Adrenal gland (tissue), 5 donors: ENCODE data around the gene MRRF.

Source experiments
- POLR2A ChIP-seq, 2 donors: fragments of 450-650 bp; IDR thresholded peaks; one replicate each; pipeline ENCODE4 v1.6.1; 2017; ENCODE audit warnings: antibody characterized with exemption in 2 of 2, mild to moderate bottlenecking in 2 of 2, moderate library complexity in 1 of 2
- TF ChIP-seq, protein P1 (sequence below), 6 experiments: fragments of 450-650 bp in 4 of 6; fragments of 200-600 bp in 2 of 6; sonication (generic) in 1 of 6; IDR thresholded peaks; 1 replicate in 5 of 6; 2 replicates in 1 of 6; pipeline versions ENCODE4 v1.5.1 to v1.8.0; 2016 to 2021; ENCODE audit warnings: antibody characterized with exemption in 6 of 6, mild to moderate bottlenecking in 2 of 6, moderate library complexity in 1 of 6
- donor health status: DM: no; HTN: no; CAD: no.

- TF ChIP-seq, protein P1, sequence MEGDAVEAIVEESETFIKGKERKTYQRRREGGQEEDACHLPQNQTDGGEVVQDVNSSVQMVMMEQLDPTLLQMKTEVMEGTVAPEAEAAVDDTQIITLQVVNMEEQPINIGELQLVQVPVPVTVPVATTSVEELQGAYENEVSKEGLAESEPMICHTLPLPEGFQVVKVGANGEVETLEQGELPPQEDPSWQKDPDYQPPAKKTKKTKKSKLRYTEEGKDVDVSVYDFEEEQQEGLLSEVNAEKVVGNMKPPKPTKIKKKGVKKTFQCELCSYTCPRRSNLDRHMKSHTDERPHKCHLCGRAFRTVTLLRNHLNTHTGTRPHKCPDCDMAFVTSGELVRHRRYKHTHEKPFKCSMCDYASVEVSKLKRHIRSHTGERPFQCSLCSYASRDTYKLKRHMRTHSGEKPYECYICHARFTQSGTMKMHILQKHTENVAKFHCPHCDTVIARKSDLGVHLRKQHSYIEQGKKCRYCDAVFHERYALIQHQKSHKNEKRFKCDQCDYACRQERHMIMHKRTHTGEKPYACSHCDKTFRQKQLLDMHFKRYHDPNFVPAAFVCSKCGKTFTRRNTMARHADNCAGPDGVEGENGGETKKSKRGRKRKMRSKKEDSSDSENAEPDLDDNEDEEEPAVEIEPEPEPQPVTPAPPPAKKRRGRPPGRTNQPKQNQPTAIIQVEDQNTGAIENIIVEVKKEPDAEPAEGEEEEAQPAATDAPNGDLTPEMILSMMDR (IDR thresholded peaks at IDR 0.05) = no peak
- no peak for TF ChIP-seq POLR2A (IDR thresholded peaks at IDR 0.05)
Measured at GRCh38 chr9:122379340-122379739, 114.7 kb downstream of the MRRF start.
